Suprapubic skin (tissue), 4 donors: Measurements from ENCODE around the gene ERN2. TPM values are rescaled to one million over a fixed set of nuclear protein-coding genes. Genes with fewer than 3 reads are reported as not detected.

ENCODE experiments used
- DNase-seq, 2 donors: peaks; one replicate each; pipeline ENCODE4 v3.0.0-alpha.2; 2019; ENCODE audit warnings: low spot score in 2 of 2
- H3K27ac ChIP-seq: fragments of 200-600 bp; sonication (generic); one replicate; pipeline ENCODE4 v1.5.1; 2019
- H3K27me3 ChIP-seq: fragments of 200-600 bp; sonication (generic); one replicate; pipeline ENCODE4 v1.5.1; 2019
- H3K36me3 ChIP-seq: fragments of 200-600 bp; sonication (generic); one replicate; pipeline ENCODE4 v1.5.1; 2019
- H3K4me1 ChIP-seq: fragments of 200-600 bp; sonication (generic); one replicate; pipeline ENCODE4 v1.5.1; 2019
- H3K4me3 ChIP-seq: fragments of 200-600 bp; sonication (generic); one replicate; pipeline ENCODE4 v1.5.1; 2019; ENCODE audit warnings: mild to moderate bottlenecking
- H3K9me3 ChIP-seq: fragments of 200-600 bp; sonication (generic); one replicate; pipeline ENCODE4 v1.5.1; 2019
- CTCF ChIP-seq, 2 donors: fragments of 200-600 bp in 1 of 2; fragments of 450-650 bp in 1 of 2; sonication (generic) in 1 of 2; IDR thresholded peaks; one replicate each; pipeline ENCODE4 v1.5.1; 2016 to 2019; ENCODE audit warnings: antibody characterized with exemption in 2 of 2, mild to moderate bottlenecking in 1 of 2, moderate library complexity in 1 of 2
- EP300 ChIP-seq: sonication (generic); formaldehyde crosslinking; IDR thresholded peaks from one replicate; pipeline ENCODE4 v1.6.1; 2017; ENCODE audit warnings: antibody characterized with exemption
- POLR2A ChIP-seq, 2 donors: fragments of 450-650 bp; IDR thresholded peaks; one replicate each; pipeline ENCODE4 v1.6.1; 2017; ENCODE audit warnings: antibody characterized with exemption in 2 of 2, mild to moderate bottlenecking in 2 of 2, moderate library complexity in 2 of 2
- POLR2AphosphoS5 ChIP-seq, 3 donors: sonication (generic); formaldehyde crosslinking; IDR thresholded peaks; one replicate each; pipeline ENCODE4 v1.6.1; 2017; ENCODE audit warnings: antibody characterized with exemption in 3 of 3
- WGBS: methylation state at CpG from one replicate; pipeline ENCODE4 v1.1.5; 2018; 5-methylcytosine and 5-hydroxymethylcytosine counted together
- total RNA-seq, 4 donors: library from RNA; depleted of rRNA; stranded (reverse); fragments of >200 nt; gene quantifications; one replicate each; pipeline ENCODE4 v1.1.0, GENCODE V29; 2016

ERN2 gene
- total RNA-seq, 4 donors from 2014 or later: 0.32 to 2.8 (median 0.79) TPM

- no peak for TF ChIP-seq CTCF (IDR thresholded peaks at IDR 0.05)
- no peak for TF ChIP-seq POLR2AphosphoS5 (IDR thresholded peaks at IDR 0.05)
- TF ChIP-seq POLR2A (IDR thresholded peaks at IDR 0.05): no peak
- TF ChIP-seq EP300: no peak
- Histone ChIP-seq H3K36me3 (peaks cover 44% of the 10 kb centered on the region), H3K27me3 (no peaks in the 10 kb centered on the region), H3K27ac (no peak overlapping the region), H3K4me3 (no peak overlapping the region), H3K9me3 (no peaks in the 10 kb centered on the region), H3K4me1 (no peaks in the 10 kb centered on the region)
- DNase-seq: no peak
- 89% methylated on average over 8 of the region's 10 CpGs for WGBS
Measured at GRCh38 chr16:23691483-23692189, 21.4 kb downstream of the ERN2 start.

GRCh38 chr16:23690771-23691482 is 22.1 kb downstream of the ERN2 start:
- Histone ChIP-seq H3K27me3 (no peaks in the 10 kb centered on the region), H3K9me3 (no peaks in the 10 kb centered on the region), H3K4me1 (no peaks in the 10 kb centered on the region), H3K36me3 (peaks cover 44% of the 10 kb centered on the region), H3K27ac (no peak overlapping the region), H3K4me3 (no peak overlapping the region)
- 92% methylated on average over 14 of the region's 25 CpGs for WGBS
- DNase-seq: no peak
- TF ChIP-seq POLR2A (IDR thresholded peaks at IDR 0.05): no peak
- TF ChIP-seq CTCF (IDR thresholded peaks at IDR 0.05): no peak
- no peak for TF ChIP-seq POLR2AphosphoS5 (IDR thresholded peaks at IDR 0.05)
- TF ChIP-seq EP300: no peak

- 94% methylated on average over 23 of the region's 36 CpGs for WGBS
- Histone ChIP-seq H3K27me3 (no peaks in the 10 kb centered on the region), H3K4me3 (no peak overlapping the region), H3K9me3 (no peaks in the 10 kb centered on the region), H3K4me1 (no peaks in the 10 kb centered on the region), H3K36me3 (peaks cover 44% of the 10 kb centered on the region), H3K27ac (no peak overlapping the region)
- TF ChIP-seq EP300 (no peak), POLR2A (IDR thresholded peaks at IDR 0.05) (no peak), CTCF (IDR thresholded peaks at IDR 0.05) (no peak), POLR2AphosphoS5 (IDR thresholded peaks at IDR 0.05) (no peak)
- no peak for DNase-seq
Measured at GRCh38 chr16:23689442-23690187, 23.4 kb downstream of the ERN2 start.

GRCh38 chr16:23687034-23687808 is 25.8 kb downstream of the ERN2 start:
- Histone ChIP-seq H3K36me3 (peaks cover 53% of the 10 kb centered on the region), H3K27ac (no peak overlapping the region), H3K27me3 (no peaks in the 10 kb centered on the region), H3K4me3 (no peak overlapping the region), H3K9me3 (no peaks in the 10 kb centered on the region), H3K4me1 (no peaks in the 10 kb centered on the region)
- TF ChIP-seq POLR2A (IDR thresholded peaks at IDR 0.05) (no peak), POLR2AphosphoS5 (IDR thresholded peaks at IDR 0.05) (no peak), EP300 (no peak), CTCF (IDR thresholded peaks at IDR 0.05) (no peak)
- no peak for DNase-seq
- 89% methylated on average over 16 of the region's 16 CpGs for WGBS
